Daoy (cell line): Measurements from ENCODE around the gene COPS9. TPM values are rescaled to one million over a fixed set of nuclear protein-coding genes. Genes with fewer than 3 reads are reported as not detected.

ENCODE experiments used
- DNase-seq: peaks from one replicate; pipeline ENCODE4 v3.0.0-alpha.2; 2015; ENCODE audit warnings: low read depth
- total RNA-seq: library from RNA; depleted of rRNA; stranded (reverse); fragments of >200 nt; shearing (Covaris generic); gene quantifications from 2 replicates; pipeline ENCODE4 v1.2.3, GENCODE V29; 2014; rRNA removed

The COPS9 gene
- total RNA-seq, 1 experiment from 2014 or later = 169 TPM

DNA sequence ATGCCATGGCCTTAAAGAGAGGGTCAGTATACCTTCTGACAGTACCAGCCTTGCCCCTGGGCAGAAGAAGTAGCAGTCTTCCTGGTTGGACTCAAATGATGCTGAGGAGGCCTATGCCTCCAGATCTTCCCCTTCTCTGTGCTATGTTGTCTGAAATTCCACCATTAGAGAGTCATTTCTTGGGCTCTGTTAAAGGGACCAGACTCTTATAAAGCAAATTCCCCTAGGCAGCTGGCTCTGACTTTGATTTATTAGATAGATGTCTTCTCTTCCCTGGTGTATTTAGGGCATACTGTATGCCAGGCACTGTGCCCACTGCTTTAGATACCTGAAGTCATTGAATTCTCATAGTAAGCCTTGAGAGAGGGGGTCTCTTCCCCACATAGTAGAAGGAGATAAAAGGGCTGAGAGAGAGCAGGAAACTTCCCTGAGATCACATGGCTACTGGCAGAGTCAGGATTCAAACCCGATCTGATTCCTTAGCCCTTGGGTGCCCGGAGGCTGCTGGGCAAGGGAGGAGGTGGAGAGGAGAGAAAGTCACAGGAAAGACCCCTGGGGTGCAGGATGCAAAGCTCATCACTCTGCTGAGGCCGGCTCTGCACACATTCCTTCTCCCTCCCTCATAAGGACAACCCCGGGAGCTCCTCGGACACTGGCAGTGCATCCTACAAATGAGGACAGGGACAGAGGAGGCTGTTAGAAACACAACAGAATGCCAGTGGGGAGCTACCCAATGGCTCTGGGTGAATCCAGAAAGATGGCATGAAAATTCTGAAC, 23.0 kb downstream of the COPS9 start:
- DNase-seq = no peak

DNA sequence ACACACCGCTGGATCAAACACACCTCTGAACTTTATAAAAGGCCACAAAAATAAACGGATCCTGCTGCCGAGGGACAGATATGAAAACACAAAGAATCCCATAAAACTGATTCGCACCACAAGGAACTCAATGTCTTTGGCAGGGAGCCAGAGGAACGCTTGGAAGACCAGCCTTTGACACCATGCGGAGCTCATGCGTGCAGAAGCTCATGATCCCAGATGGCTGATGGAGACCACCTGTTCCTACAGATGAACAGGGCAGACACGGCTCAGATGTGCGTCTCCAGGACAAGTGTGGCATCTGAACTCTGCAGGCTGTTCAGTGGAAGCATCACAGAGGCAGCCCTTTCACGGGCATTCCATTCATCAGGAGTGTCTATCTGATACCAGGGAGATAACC, 24.9 kb downstream of the COPS9 start:
- DNase-seq = no peak

DNA sequence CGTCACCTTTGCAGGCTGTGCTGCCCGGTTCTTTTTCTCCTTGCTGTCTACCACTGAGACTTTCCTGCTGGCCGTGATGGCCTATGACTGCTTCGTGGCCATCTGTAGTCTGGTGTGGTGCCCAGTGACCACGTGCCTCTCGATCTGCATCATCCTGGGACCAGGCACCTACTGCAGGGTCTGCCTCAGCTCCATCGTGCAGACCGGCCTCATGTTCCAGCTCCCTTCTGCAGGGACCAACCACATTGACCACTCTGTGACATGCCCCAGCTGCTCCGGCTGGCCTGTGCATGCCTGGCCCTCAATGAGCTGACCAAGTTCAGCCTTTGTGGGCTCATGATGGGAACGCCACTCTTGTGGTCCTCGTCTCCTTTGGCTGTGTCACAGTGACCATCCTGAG, 26.7 kb downstream of the COPS9 start:
- no peak for DNase-seq

DNA sequence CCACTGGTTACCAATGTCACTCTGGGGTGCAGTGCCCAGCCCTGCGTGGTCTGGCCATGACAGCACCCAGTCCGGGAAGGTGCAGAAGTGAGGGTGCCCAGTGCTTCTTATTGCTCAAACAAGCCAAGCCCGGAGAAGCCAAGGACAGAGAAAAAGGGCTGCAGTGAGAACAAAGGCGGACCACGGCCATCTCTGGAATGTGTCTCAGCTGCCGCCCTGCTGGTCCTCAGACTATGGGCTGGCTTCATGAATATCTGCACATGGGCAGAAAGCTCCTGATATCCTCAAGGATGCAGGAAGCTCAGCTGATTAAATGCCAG, 28.7 kb downstream of the COPS9 start:
- DNase-seq = no peak

DNA sequence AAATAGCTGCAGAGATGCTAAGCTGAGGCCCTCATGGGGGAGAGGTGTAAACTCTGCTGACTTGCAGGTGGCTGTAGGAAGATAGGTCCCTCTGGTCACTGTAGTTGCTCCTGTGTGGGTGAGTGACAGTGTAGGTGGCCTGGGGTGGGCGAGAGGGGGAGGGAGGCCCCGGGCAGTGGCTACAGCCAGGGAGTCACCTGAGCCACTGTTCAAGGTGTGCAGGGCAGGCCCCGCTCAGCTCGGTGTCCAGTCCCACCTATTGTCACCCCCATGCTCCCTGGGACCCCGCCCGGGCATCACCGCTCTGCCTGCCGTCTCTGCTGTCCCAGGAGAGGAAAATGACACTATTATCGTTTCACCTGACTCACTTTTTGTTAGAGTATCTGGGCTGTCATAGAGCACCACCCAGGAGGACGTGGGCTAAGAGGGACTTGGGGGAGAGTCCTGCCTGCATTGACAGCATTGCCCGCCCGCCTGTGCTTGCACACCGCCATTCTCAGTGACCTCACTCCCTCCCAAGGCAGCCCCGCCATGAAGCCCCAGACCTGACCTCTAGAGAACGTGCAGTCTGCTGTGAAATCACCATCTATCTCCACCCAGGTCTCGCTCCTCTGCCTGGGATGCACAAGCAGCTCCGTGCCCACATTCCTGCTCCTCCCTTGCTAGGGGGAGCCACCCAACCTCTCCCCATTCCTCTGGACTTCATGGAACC, 29.2 kb downstream of the COPS9 start:
- no peak for DNase-seq

DNA sequence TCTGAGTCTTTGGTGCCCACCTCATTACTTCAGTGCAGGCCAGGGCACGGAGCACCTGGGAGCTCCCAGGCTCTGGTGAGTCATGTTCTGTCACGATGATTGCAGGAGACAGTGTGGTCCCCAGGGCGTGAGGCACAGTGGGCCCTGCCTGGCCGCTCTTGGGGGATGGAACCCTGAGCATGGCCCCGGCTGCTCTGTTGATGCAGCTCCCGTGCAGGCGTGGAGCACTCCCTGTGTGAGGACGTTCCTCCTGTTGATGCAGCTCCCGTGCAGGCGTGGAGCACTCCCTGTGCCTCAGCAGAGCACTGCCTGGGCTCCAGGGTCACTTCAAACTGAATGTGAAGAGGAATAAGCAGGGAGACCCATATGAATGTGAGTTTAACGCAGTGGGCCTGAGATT, 30.1 kb downstream of the COPS9 start:
- DNase-seq = no peak

DNA sequence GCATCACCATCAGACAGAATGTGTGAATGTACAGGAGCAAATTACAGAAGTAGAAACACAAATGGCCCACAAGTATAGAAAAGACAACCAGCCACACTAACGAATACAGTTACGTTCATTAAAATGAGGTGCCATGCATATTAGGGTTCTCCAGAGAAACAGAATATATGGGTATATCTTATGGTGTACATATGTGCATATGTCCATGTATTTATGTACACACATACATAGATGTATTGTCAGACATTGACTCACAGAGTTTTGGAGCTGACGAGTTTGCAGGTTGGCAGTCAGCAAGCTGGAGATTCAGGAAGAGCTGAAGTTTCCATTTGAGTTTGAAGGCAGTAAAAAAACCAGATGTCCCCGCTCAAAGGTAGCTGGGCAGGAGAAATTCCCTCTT, 33.0 kb downstream of the COPS9 start:
- no peak for DNase-seq

DNA sequence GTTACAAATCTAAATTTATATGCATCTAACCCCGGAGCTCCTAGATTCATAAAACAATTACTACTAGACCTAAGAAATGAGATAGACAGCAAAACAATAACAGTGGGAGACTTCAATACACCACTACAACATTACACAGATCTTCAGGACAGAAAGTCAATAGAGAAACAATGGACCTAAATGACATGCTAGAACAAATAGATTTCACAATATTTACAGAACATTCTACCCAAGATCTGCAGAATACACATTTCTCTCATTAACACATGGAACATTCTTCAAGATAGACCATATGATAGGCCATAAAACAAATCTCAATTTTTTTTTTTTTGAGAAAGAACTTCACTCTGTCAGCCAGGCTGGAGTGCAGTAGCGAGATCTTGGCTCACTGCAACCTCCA, 37.8 kb downstream of the COPS9 start:
- DNase-seq = no peak

DNA sequence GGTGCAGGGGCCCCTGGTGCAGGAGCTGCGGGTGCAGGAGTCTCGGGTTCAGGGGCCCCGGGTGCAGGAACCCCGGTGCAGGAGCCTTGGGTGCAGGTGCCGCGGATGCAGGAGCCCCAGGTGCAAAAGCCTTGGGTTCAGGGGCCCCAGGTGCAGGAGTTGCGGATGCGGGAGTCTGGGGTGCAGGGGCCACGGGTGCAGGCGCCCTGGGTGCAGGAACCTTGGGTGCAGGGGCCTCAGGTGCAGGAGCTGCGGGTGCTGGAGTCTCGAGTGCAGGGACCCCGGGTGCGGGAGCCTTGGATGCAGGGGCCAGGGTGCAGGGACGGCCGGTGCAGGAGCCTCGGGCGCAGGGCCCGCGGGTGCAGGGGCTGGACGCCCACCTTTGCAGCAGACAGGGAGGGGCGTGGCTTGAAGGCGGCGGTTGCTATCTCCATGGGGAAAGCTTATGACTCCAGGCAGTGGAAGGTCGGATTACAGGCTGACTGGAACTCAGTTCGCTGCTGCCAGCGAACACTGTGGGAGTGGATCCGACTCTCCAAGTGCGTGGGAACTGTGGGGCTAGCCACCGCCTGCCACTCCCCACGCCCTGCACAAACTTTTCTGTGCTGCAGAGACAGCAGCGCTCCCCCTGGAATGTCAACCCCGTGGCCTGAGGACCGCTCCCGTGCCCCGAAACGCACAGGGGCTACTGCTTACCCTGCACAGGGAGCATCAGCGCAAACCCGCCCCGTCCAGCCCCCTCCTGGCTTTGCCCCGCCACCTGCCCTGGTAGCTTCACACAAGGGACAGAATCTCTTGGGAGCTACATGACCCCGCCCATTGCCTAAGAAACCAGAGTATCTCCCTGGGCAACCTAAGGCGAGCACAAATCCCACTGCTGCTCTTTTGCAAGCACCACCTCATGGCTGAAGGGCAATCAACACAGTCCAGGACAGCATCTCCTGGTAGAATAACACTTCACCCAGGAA, 40.3 kb downstream of the COPS9 start:
- DNase-seq = no peak

DNA sequence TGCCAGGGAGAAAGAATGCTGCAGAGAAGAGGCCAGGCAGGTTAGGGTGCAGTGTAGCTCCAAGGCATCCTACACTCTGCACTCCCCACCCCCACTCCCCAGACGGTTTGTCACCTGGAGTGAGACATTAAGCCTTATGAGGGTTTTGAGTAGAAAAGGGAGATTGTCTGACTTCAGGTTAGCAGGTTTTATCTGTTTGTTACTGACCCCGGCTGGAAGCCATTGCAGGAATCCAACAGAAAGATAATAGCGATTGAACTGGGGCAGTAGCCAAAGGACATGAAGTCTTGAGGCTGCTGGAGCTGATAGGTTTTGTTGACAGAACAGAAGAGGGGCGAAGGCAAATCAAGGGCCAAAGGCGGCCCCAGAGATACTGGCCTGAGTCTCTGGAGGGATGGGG, 46.8 kb downstream of the COPS9 start:
- no peak for DNase-seq

DNA sequence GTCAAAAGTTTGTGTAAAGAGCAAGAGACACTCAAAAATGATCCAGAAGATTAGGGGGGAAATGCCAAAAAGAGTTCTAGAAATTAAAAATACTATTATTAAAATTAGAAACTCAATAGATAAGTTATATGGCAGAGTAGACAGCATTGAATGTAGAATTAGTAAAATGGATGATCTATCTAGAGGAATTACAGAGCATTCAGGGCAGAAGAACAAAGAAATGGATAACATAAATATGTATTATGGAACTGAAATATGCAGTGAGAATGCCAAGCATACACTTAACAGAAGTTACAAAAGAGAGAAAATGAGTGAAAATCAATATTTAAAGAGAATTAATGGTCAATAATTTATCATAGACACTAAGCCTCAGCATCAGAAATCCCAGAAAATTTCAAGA, 49.5 kb downstream of the COPS9 start:
- DNase-seq = no peak

Other genes starting within 250 kb of the COPS9 start
- gene NDUFA10, start 111.0 kb downstream of the COPS9 start, total RNA-seq = 99.4 and 104 TPM in 2 replicates
- not detected in 2 replicates for gene OR6B2, start 105.9 kb downstream of the COPS9 start, total RNA-seq
- gene OR6B3, start 82.8 kb downstream of the COPS9 start, total RNA-seq = not detected in 2 replicates
- gene OTOS, start 4.4 kb upstream of the COPS9 start, total RNA-seq = 0.34 TPM in 1 of 2 replicates, not detected in the other